MM.1S (cell line): ENCODE measurements around the gene THRB.

ENCODE experiments used
- CTCF ChIP-seq: fragments of 300-600 bp; sonication (generic); IDR thresholded peaks from 2 replicates; pipeline ENCODE4 v1.5.1; 2016; ENCODE audit warnings: antibody characterized with exemption, low read length, mixed read lengths
- EZH2phosphoT487 ChIP-seq: fragments of 300-600 bp; sonication (generic); IDR thresholded peaks from 2 replicates; pipeline ENCODE4 v1.6.1; 2018; ENCODE audit warnings: antibody characterized with exemption, low read length

DNA sequence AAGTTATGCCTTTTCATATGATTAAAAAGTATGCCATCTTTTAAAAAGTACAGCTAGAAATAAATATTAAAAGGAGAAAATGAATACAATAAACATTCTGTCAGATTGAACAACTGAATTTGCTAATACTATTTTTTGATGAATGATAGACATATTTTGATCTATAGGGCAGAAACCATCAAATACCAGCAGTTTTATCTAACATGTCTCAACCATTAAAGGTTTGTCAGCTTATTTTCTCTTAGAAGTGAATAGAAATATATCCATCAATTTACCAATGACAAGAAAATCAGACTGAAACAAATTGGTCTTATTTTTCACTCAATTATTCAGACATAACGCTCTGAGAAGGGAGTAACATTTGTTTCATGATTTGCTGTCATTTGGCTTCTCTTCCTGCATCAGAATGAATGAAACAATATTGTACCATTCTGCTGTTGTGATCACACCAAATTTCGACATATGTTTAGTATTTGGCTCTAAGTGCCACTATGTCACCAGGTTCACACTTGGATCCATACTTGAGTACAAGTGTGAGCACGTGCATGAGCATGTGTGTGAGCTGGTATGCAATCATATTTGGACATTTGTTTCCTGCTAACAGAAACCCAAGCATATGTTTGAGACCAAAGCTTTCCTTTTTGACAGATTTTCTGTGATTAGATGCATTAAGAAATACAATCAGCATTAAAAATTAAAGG, 86.5 kb downstream of the THRB start:
- TF ChIP-seq EZH2phosphoT487 (no peak), CTCF (no peak)
